CD4-positive, alpha-beta T cell treated with Interleukin-15 for 4 hours (primary cell): ENCODE data around the gene ATP5F1D.

Experiments used
- DNase-seq: peaks from one replicate; pipeline ENCODE4 v3.0.0-alpha.2; 2020; ENCODE audit warnings: low spot score

Gene ATP5F1D

DNA sequence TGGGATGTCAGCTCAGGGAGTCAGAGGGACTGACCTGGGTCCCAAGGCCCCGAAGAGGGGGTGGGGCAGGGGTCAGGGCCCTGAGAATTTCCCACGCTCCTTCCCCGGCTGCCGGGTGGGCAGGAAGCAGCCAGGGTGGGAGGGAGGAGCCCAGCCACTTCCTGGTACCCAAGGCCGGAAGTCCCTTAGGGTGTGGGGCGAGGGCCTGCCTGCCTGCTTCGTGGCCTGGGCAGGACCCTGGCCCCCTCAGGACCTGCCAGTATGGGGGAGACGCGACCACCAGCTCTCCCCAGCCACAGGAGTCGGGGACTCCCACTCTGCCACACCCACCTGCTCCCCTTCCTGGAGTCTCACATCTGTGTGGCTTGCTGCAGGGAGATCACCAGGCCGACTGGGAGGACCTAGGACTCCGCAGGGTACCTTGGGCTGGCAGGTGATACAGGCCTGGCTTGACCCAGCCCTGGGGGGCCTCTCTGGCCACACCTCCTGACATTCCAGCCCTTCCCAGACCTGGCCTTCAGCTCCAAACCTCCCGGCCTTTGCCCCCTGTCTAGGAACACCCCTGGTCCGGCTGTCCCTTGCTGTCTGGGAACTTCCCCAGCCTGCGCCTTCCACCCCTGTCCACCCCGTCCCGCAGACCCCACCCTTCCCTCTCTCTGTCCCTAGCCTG lies 17.8 kb downstream of the ATP5F1D start:
- DNase-seq: peak; percentile 72

DNA sequence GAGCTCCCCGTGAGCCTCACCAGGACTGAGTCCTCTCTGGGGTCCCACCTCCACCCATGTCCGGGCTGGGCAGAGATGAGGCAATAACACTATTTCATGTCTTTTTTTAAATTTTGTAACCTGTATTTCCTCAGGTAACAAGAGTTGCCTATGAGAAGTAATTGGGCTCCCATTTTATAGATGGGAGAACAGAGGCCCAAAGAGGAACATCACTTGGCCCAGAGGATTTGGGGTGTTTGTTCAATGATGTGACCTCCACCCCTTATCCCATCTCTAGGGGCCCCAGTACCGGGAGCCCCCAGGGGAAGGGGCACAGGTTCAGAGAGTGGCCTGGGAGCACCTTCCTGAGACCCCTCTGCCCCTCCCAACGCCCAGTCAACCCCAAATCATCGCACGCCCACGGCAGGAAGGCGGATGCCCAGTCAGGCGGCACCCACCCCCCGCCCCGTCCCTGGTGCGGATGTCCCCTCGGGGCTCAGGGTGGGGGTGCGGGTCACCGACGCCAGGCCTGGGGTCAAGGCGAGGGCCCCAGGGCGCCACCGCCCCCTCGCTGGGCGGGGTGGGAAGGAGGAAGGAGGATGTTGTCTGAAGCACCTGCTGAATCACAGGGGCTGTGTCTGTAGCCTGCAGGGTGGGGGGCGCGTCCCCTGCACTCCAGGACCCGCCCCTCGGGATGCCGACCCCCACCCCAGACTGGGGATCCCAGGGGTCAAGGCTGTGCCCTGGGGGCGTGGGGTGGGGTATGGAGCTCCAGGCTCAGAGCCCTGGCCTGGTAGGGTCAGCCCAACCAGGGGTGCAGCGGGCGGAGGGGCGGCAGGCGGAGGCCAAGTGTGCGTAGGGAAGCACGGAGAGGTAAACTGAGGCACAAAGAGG lies 18.6 kb downstream of the ATP5F1D start:
- peak; percentile 56 for DNase-seq

GRCh38 chr19:1260749-1261537 lies 19.4 kb downstream of the ATP5F1D start:
- DNase-seq: peak; percentile 98

- no peak for DNase-seq
Measured at GRCh38 chr19:1261538-1261797, 19.9 kb downstream of the ATP5F1D start.

DNA sequence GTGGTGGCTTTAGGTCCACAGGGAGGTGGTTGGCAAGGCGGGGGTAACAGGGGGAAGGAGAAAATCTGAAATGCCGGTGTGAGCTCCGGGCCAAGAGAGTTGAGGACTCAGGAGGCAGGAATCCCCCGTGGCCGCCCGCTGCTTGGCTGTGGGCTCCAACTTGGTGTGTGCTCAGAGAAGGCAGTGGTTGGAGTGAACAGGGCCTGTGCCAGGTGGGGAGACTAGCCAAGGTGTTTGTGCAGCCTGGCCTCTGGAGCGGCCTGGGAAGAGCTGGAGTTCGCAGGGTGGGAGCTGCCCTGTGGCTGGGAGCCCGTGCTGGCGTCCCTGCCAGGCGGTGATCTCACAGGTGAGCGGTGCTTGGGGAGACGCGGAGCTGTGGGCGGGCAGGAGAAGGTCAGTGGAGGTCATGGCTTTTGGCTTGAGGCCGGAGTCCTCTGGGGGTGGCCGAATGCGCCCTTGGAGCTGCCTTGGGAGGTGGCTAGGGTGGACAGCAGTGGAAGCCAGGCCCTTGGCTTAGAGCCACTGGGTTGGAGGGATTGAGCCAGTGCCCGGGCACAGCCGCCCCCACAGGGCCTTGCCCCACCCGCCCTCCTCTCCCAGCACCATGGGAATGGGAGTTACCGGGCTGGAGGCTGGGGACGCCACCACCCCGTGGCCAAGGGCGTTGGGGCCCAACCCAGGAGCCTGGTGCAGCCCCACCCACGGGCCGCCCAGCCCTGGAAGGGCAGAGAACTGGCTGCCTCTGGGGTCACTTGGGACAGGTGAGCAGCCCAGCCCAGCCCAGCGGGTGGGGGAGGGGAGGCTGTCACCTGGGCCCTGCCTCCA lies 20.5 kb downstream of the ATP5F1D start:
- no peak for DNase-seq

GRCh38 chr19:1262623-1263123 lies 21.1 kb downstream of the ATP5F1D start:
- DNase-seq: no peak

- no peak for DNase-seq
Measured at GRCh38 chr19:1263188-1263587, 21.6 kb downstream of the ATP5F1D start.

DNA sequence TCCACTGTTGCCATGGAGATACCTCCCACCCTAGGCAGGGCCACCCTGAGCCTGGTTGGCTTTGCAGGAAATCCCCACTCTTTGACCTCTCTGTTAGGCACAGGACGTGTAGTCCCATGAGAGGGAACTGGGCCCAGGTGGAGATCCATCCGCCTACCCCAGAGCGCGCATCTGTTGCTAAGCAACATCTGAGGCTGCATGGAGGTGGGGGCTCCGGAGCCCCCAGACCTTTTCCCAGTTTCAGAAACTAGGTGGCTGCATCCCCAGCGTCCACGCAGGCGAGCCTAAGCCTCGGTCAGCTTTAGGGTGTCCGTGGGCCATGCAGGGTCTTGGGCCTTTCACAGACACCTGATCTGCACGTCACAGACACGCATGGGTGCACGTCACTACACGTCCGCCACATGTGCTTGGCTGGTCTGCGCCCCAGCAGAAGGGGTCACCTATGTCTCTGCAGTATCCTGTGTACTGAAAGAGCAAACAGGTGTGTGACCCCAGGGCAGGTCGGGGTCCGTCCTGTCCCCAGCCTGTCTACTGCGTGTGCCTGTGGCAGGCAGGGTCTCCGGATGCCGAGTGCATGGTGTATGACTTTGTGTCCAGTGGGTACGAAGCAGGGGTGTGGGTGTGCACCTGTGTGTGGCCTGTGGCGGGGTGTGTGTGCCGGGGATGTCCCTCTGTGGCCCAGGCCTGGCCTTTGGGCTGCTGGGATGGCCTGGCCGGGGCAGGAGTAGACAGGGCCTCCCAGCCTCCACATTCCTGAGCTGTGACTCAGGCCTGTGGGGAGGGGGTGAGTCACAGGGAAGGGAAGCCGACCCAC lies 23.5 kb downstream of the ATP5F1D start:
- no peak for DNase-seq

DNA sequence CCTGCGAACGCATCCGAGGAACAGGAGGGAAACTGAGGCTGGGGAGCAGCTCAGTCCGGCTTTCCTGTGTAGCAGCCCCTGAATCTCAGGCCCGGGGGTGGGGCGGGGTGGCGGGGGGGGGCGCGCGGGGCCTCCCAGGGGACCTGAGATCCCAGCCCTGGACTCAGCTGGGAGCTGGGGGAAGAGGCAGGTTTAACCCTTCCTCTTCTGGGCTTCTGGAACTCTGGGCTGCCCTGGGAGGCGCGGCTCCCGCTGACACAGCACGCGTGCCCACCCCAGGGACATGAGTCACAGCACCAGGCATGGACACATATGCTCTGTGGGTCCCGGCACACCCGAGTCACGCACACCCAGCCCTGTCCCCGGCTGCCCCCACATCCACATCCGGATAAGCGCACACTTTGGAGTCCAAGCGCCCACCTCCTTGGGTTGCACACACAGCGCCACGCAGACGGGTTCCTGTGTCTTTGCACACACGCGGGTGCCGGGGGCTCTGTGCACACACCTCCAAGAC lies 24.1 kb downstream of the ATP5F1D start:
- DNase-seq: peak; percentile 42

DNA sequence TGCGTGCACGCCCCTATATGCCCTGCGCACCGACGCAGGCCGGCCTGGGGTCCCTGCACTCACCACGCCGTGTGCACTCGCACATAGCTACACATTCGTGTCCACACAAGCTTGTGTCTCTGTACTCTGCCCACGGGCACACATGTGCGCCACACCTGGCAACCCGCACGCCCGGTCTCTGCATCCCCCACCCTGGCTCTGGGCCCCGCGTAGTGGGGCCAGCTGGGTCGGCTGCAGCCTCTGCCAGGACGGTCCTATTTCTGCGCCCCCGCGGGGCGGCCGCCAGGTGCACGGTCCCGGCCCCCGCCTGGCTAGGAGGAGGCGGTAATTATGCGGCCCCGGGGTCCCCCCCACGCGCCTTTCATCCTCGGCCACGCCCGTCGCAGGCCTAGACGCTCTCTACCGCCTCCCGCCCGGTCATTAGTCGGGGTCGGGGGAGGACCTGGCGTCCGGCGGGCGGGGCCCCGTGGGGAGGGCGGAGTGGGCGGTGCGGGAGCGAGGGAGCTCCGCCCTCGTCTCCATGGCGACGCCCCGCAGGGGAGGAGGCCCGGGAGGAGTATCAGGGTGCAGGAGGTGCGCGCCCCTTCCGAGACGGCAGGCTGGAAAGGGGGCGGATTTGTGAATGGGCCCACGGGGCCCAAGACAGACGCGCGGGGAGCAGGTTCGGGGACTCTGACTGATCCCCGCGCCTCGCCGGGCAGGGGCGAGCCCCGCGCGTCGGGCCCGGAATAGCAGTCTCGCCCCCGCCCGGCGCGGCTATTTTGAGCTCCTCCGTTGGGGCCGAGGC lies 24.8 kb downstream of the ATP5F1D start:
- DNase-seq: peak; percentile 89

DNA sequence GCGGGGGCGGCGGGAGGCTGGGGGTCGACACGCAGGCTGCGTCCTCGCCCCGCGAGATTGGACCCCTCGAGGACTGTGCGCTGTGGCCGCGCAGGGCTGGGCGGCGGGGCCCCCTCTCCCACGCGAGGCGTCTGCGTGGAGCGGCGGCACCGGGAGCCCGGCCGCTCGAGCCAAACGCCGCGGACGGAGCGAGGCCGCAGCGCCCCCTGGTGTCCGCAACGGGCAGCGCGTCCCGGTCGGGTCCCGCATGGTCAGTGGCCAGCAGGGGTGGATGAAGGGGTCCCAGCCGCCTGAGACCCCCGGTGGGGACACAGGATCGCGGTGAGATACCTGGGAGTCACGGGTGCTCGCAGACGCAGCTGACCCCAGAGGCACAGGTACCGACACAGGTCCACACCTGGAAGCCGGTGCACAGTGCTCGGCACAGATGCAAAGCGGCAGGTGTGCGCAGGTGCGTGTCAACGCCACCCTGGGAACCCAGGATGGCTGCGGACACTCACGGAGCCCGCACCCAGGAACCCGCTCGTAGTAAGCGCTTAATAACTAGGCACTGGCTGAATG lies 25.4 kb downstream of the ATP5F1D start:
- peak; percentile 63 for DNase-seq

DNA sequence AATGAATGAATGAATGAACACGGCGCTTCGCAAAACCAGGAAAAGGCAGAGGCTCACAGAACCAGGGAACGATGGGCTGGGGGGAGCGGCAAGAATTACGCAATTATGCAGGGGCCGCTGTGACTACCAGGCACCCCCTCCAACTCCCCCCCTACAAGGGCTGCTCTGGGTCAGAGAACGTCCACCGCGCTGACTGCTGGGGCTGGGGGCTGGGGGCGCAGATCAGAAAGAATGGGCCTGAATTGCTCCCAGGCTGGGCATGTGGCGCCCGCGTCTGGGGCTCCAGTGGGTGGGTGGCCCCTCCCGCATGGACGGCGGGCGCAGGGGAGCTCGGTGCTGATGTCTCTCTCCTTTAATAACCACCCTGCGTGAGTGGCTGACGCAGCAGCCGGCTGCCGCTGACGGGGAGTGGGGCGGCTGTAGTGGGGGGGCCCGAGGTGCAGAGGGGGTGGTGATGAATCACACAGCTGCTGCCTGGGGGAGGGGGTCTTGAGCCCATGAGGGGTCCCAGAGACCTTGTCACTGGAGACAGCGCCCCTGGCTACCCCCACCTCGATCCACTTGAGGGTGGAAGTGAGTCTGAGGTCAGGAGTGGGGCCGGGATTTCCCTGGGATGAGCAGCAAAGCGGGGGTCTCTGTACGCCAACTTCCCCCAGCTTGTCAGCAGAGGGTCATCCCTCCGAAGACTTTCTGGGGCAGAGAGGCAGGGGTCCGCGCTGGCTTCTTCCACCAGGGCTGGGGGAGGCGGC lies 26.1 kb downstream of the ATP5F1D start:
- no peak for DNase-seq

DNA sequence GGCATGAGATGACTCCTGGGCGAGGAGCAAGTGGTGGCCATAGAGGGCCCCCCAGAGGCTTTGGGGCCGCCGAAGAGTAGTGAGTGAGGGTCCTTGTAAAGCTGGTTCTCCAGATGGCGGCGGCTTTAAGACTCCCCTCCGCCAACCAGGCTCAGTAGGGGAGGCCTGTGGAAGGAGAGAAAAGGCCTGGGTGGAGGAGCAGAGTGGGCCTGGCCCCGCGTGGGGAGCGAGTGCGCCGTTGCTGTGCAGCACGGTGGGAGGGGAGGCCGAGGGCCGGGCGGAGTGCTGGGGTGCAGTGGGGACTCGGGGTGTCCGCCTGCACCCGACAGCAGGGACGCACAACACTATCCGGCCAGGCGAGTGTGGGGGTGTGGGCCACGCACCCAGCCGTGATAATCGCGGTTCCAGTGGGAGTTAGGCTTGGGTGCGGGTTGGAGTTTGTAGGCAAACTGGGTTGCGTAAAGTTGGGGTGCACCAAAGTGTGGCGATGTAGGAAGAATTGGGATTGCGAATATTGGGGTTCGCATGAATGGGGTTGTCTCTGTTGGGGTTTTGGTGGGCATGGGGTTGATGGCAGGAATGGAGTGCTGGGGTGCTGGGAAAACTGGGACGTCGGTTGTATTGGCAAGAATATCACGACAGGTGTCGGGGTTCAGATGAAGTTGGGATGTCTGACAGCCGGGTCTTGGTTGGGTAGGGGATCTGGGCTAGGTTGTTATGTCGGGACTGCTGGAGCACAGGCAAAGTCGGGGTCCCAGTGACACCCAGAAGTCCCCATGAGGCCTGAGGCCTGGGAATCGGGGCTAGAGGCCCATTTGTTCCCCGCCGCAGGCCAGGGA lies 26.9 kb downstream of the ATP5F1D start:
- no peak for DNase-seq

DNA sequence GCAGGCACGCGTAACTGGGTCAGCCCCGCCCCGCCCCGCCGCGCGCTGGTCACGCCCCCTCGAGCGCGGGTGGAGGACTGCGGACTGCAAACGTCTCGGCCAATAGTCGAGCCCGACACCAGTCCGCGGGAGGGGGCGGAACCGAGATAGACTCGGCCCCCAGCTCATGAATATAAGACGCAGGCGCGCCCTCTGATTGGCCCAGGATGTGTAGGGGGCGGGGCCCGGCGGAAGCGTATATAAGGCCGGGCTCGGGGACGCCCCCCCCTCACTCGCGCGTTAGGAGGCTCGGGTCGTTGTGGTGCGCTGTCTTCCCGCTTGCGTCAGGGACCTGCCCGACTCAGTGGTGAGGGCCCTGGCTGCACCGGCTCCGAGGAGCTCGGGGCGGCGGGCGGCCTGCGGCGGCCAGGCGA lies 27.5 kb downstream of the ATP5F1D start, which contains the start of gene CIRBP:
Gene CIRBP, plus strand, starts transcription at position 268 of the 413 bp plus-strand sequence. CDS start 1,602 bp downstream, outside the sequence.
- peak; percentile 99 for DNase-seq

- peak; percentile 86 for DNase-seq
Measured at GRCh38 chr19:1269478-1270212, 28.1 kb downstream of the ATP5F1D start.

DNA sequence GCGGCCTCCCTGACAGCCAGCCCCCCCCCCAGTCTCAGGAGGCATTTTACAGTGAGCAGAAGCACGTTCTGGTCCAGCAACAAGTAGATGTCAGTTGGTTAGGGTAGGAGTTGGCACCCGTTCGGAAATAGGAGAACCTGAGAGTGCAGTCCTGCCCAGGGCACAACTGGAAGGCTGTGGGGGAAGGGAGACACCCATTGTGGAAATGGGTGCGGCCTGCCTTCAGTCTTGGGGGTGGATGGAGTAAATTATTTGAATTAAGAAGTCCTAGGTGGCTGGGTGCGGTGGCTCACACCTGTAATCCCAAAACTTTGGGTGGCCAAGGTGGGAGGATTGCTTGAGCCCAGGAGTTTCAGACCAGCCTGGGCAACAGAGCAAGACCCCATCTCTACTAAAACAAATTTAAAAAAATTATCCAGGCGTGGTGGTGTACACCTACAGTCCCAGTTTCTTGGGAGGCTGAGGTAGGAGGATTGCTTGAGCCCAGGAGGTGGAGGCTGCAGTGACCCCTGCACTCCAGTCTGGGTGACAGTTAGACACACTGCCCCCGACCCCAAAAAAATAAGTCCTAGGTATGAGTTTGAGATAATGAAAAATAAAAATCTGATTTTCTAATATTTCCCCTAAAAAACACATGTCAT lies 28.8 kb downstream of the ATP5F1D start:
- DNase-seq: no peak
